GM21390 (cell line): ENCODE results near the gene RXFP1.

Experiments used
- ATAC-seq: cut with Tn5 transposase; IDR thresholded peaks from one replicate; pipeline ENCODE4 v1.9.1; 2021; ENCODE audit not compliant: unreplicated experiment

RXFP1 gene

GRCh38 chr4:158521484-158522088 is at the start of gene RXFP1:
TSS of gene RXFP1 (plus strand) at chr4:158521882. CDS start at chr4:158521977, 95 bp downstream.
- no peak for ATAC-seq

DNA sequence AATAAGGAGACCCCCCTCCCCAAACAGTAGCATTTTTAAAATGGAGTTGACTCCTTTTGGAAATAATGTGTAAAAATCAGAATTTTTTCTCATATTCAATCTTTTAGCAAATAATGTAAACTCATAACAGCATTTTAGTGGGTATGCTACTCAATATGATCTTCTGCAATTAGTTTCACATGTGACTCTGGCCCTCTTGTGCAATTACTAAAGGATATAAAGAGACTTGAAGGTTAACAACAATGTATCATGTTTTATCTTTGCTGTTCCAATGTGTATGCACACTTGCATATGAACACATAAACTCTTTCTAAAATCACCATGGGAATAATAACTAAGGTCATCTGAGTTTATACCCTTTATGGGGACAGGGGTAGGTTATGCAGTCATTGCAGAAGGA is 39.9 kb upstream of the RXFP1 start:
- no peak for ATAC-seq

DNA sequence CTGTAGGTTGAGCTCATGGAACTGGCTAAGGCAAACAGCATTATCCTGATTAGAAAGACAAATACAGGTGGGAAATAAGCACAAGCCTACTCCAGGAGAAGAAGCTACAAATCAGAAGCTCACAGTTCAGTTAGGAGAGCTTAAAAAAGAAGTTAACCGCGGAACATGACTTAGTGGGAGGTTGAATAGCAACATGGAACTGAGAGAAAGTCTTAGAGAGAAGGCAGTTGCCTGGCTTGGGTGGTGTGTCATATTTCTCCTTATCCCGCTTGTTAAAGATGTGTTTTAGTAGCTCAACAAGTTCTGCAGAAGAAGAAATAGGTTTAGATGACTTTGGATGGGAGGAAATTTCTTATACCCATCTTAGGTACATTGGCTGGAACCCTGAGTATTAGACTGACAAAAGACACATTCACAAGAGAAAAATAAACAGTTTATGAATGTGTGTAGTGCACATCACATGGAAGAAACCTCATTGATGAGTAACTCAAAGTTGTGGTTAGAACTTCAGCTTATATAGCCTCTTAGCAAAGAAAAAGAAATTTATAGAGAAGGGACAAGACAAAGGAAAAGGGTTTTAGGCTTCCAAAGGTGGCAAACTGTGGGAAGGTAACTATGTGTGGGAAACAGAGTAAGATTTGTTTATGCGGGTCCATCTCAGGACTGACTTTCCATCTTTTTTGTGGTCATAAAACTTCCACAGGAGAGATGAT is 37.4 kb upstream of the RXFP1 start:
- no peak for ATAC-seq

GRCh38 chr4:158490629-158491028 is 31.1 kb upstream of the RXFP1 start:
- ATAC-seq, result no peak

- ATAC-seq, result no peak
Observed at GRCh38 chr4:158492391-158492790, 29.3 kb upstream of the RXFP1 start.

DNA sequence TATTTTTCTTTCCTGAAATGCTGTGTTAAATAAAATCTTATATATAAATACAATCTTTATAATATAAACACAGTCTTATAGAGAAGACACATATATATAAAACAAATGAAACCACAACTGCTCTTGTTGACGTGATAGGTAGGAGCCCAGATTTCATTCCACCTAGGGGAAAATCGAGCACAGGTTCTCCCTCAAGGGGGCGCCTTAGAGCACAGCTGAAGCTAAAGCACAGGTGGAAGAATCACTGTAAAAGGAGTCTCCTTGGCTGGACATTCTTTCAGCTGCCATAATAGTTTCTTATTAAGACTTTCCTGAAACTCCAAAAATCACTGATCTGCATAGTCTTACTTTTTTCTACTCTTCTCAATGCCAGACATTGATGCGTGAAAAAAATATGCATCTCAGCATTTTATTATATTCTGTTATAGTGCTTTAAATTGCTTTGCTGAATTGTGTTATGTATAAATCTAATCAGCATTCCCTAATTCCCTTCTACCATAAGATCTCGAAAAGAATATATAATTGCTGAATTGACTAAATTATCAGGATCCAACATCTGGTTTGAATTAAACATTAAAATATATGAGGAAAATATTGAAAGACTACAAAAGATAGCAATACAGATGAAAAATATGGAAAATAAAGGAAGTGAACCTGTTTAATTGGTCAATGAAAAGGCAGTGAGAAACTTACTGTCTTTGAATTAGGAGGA is 25.5 kb upstream of the RXFP1 start:
- no peak for ATAC-seq

DNA sequence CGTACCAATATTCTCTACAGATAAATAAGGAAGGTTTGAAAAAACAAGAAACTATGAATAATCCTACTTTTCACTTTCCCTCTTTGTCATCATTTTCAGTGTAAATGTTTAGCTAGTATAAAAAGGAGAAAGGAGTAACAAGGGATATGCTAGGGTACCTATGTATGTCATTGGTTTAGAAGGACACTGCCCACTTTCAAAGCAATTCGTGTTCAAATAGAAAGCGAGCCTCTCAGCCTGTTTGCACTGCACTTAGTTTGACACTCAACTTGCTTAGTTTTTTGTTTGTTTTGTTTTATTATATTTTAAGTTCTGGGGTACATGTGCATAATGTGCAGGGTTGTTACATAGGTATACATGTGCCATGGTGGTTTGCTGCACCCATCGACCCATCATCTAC is 21.6 kb upstream of the RXFP1 start:
- no peak for ATAC-seq

- ATAC-seq, result no peak
Observed at GRCh38 chr4:158513256-158513655, 8.4 kb upstream of the RXFP1 start.

GRCh38 chr4:158519226-158519625 is 2.5 kb upstream of the RXFP1 start:
- no peak for ATAC-seq

- no peak for ATAC-seq
Observed at GRCh38 chr4:158523990-158524535, 2.4 kb downstream of the RXFP1 start.

DNA sequence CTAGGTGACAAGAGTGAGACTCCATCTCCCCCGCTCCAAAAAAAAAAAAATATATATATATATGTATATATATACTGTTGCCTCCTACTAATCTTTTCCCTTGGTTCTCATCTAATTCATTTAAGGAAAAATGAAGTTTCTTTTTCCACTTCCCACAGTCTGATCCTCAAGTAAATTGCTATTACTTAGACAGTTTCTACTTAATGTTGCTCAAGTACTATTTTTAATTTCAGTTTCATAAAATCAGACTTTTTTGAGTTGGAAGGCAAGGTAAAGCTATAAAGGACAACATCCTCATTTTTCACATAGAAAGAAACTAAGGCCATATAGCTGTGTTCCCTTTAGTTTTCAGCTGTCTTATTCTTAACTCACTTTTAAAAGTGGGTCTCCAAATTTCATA is 5.8 kb downstream of the RXFP1 start:
- ATAC-seq, result no peak

DNA sequence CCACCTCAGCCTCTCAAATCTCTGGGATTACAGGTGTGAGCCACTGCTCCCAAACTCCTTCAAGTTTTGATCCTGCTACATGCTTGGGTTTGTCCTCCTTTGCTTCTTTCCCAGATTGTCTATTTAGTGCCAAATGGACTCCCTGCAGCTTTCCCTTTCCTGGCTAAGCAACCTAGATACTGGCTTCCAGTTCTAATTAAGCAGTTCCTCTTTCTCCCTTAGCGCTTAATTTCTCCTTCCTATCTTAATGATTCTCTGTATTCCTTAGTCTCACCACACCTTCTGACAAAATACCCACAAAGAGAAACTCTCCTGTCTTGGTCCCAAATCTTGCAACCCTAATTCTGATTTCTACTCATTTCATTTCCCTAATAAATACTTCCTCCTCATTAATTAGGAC is 7.8 kb downstream of the RXFP1 start:
- no peak for ATAC-seq

- ATAC-seq, result no peak
Observed at GRCh38 chr4:158530381-158530780, 8.7 kb downstream of the RXFP1 start.

DNA sequence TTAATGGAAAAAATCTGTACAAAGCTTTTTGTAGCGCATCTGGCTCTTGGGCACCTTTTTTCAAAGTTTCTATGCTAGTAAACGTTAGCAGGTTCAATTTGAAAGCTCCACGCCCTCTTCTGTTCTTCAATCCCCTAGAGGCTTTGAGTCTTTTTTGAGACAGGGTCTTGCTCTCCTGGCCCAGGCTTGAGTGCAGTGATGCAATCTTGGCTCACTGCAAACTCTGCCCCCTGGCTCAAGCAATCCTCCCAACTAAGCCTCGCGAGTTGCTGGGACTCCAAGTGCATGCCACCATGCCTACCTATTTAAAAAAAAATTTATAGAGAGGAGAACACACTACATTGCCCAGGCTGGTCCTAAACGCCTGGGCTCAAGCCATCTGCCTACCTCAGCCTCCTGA is 9.2 kb downstream of the RXFP1 start:
- no peak for ATAC-seq

DNA sequence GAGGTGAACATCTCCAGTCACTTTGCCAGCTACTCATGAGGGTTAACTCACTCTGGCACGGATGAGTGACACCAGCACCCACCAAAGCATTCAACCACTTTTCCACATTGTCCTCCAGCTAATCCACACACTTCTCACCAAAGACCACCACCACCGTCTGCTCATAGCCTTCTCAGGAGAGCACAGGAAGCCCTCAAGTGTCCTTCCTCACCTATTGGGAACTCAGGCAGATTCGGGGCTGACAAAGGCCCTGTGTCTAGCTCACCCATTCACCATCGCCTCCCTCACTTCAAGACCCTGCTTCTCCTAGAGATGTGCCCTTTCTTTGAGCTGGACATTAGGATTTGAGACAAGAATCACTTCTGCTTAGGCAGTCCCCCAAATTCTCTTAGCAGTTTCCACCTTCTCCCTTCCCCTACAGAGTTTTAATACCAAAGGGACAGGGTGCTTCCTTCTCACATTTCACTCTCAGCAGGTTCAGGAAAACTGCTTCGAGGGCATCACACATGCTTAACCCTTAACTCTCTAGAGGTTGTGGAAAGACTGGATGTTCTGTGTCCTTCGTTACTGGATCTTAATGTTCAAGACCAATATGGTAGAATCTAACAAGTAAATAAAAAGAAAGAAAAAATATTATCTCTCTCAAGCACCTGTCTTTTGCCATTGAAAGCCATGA is 11.0 kb downstream of the RXFP1 start:
- no peak for ATAC-seq

- ATAC-seq, result no peak
Observed at GRCh38 chr4:158534727-158535126, 13.0 kb downstream of the RXFP1 start.

GRCh38 chr4:158535130-158535614 is 13.5 kb downstream of the RXFP1 start:
- no peak for ATAC-seq

- no peak for ATAC-seq
Observed at GRCh38 chr4:158536833-158537232, 15.2 kb downstream of the RXFP1 start.

GRCh38 chr4:158538176-158538575 is 16.5 kb downstream of the RXFP1 start:
- no peak for ATAC-seq

DNA sequence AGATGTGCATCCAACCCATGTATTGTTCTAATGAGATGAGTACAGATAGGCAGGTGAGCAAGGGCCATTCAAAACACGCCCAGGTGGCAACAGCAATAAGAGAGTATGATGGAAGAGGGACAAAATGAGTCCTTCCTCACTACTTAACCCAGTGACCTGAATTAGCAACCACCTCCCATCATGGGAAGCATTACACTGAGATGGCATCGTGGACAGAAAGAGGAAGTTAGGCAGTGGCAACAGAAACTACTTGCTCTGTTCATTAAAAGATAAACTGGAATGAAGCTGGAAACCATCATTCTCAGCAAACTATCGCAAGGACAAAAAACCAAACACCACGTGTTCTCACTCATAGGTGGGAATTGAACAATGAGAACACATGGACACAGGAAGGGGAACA is 17.2 kb downstream of the RXFP1 start:
- ATAC-seq, result no peak
